Hematopoietic multipotent progenitor cell treated with erythropoietin and hydrocortisone succinate and interleukin-3 and kit ligand, for 6 days (in vitro differentiated cells): ENCODE results near the gene LRSAM1.

Experiments
- DNase-seq: peaks from one replicate; pipeline ENCODE4 v3.0.0-alpha.2; 2015

Gene LRSAM1

DNA sequence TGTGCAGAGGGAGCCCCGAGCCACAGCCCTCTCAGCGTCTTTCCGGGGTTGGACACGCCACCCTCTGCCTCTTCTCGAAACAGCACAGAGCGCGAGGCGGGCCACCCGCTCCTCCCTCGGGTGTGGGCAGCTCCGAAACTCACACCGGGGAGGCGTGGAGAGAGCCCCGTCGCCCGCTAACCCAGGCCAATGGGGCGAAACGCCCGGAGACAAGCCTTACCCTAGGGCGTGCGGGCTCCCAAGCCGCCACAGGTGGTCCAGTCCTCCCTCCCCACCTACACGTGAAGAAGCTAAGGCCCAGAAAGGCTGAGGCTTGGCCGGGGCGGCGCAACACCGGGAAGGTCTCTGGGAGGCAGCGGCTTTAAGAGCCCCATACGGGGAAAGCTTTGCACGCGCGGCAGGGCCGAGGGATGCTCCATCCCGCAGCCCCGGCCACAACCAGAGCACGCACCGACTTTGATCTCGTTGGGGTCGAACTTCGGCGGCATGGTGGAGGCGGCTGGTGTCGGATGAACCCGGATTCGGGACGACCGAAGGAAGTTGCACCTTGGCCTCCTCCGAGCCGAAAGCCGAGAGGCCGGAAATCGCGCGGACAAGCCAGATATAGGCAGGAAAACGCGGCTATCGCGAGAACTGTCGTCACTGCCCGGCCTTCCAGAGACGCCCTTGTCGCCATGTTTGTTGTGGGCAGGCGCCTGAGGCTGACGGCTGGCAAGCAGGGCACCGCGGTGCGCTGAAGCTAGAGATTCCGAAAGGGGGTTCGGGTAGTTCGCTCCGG lies at the start of gene LRSAM1, which contains the start of gene RPL12:
LRSAM1 (plus strand) TSS at position 681 of the 778 bp plus-strand sequence. CDS start 3,018 bp downstream, outside the sequence.
RPL12 (minus strand) TSS at position 577 of the 778 bp plus-strand sequence; CDS start at position 488, 89 bp downstream.
- peak; percentile 97 for DNase-seq

- DNase-seq, result no peak
These were observed 48.8 kb upstream of the LRSAM1 start for GRCh38 chr9:127402401-127403090.

GRCh38 chr9:127403507-127404192 lies 47.7 kb upstream of the LRSAM1 start:
- DNase-seq, result no peak

- no peak for DNase-seq
These were observed 46.7 kb upstream of the LRSAM1 start for GRCh38 chr9:127404631-127405030.

DNA sequence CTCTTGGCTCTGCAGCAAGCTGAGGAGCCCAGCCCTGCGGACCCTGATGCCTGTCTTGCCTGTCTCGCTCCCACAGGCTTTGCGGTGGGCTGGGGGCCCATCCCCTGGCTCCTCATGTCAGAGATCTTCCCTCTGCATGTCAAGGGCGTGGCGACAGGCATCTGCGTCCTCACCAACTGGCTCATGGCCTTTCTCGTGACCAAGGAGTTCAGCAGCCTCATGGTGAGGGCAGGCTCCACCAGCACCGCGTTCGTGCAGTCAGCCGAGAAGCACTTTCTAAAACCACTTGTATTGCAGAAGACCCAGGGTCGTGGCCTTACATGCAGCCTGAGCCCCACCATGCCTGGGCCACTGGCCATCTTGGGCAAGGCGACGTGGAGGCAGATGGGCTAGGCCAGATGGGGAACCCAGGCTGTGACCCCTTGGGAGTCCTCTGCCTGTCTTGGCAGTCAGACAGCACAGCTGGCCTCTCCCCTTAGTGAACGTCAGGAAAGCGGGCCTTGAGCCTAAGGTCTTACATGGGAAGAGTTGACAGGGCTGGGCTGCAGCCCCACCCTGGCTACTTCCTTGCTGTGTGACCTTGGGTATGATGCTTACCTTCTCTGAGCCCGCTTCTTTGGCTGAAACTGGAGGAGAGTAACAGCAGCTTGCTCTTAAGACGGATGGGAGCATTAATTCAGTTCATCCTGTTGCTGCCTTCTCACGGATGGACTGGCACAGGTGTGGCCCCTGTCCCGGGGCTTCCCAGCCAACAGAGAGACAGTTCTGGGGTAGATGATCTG lies 45.8 kb upstream of the LRSAM1 start:
- DNase-seq, result no peak

- no peak for DNase-seq
These were observed 44.4 kb upstream of the LRSAM1 start for GRCh38 chr9:127406799-127407491.

GRCh38 chr9:127407492-127407843 lies 43.8 kb upstream of the LRSAM1 start:
- DNase-seq, result no peak

GRCh38 chr9:127411122-127411521 lies 40.2 kb upstream of the LRSAM1 start:
- DNase-seq, result no peak

GRCh38 chr9:127415141-127415540 lies 36.2 kb upstream of the LRSAM1 start:
- DNase-seq, result no peak

GRCh38 chr9:127415657-127416056 lies 35.7 kb upstream of the LRSAM1 start:
- DNase-seq, result no peak

DNA sequence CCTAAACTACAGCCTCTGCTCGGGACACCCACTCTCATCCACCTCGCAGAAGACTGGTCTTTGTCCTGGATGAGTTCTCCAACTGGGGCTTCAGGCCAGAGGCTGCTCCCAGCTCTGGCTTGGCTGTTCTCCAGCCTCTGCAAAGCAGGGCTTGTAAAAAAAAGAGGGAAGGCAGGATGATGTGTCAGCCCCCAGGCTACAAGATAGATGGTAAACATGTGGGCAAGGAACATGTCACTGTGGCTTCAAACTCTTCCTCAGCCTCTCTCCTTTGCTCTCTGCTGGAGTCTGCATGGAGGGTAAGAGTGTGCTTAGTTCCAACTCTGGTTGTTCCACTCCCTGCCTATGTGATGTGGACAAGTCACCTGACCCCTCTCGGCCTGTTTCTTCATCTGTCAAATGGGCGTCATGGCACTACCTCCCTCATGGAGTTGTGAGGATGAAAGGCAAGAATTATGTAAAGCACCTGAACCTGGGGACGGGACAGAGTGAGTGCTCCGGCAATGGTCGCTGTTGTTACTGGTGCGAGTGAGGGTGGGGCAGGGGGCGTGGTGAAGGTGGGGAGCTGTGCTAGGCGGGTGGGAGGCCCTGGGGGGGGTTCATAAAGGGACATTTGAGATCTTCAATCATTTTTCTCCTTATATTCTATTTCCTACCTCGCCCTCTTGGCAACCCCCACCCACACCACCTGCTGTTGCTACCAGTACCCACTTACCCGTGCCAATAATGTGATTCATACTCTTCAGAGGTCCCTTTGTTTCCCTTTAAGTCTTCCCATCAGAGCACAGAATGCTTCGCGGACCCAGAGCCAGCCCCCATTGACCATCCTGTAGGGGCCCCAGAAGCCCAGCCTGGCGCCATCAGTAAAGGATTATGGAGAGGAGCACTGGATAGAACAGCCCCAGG lies 33.9 kb upstream of the LRSAM1 start:
- DNase-seq, result no peak

DNA sequence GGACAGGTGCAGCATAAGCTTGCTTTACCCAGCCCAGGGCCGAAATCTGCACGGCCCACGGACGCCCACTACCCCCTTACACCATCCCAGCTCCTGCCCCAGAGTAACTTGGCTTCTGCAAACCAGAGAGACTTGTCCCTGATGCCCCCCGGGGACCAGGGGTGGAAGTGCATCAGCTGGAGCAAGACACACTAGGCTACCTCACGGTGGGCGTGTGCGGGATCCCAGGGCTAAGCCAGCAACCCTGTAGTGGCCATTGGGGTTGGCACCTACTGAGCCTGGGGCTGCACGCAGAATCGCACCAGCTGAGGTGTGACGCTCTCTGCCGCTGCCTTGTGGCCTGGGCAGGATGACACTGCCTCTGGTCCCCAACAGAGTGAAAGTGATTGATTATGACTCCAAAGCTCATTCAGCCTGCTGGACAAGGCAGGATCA lies 33.3 kb upstream of the LRSAM1 start:
- DNase-seq, result peak; percentile 74

DNA sequence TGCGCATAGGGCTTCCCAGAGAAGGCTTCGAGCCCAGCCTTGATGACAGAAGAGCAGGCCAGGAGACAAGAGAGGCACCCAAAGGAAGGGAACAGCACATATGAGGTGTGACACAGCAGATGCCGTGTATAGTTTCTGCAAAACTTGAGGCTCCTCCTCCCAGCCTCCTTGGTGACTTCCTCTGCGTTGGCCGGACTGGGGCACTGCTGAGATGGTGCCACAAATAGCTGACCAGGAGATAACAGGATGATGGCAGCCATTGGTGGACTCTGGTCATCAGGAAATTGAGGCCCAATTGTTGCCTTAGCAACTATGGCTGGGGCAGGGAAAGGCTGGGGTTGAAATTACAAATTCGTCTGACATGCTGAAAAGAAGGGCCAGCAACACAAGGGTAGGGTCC lies 32.0 kb upstream of the LRSAM1 start:
- no peak for DNase-seq

DNA sequence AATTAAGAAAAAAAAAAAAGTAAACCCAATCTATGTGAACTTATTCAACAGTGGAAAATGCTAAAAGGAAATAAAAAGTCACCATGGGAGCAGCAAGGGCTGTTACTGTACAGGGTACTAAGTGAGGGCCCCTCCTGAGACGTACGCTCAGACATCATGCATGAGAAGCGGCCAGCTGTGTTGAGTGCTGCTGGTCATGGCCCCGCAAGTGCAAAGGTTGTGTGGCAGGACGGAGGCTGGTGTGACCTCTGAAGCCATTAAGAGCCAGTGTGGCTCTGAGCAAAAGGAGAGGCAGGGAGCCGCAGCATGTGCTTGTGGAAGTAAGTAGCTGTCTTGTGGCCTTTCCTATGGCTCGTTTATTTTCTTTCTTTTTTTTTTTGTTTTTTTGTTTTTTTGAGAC lies 30.3 kb upstream of the LRSAM1 start:
- no peak for DNase-seq

DNA sequence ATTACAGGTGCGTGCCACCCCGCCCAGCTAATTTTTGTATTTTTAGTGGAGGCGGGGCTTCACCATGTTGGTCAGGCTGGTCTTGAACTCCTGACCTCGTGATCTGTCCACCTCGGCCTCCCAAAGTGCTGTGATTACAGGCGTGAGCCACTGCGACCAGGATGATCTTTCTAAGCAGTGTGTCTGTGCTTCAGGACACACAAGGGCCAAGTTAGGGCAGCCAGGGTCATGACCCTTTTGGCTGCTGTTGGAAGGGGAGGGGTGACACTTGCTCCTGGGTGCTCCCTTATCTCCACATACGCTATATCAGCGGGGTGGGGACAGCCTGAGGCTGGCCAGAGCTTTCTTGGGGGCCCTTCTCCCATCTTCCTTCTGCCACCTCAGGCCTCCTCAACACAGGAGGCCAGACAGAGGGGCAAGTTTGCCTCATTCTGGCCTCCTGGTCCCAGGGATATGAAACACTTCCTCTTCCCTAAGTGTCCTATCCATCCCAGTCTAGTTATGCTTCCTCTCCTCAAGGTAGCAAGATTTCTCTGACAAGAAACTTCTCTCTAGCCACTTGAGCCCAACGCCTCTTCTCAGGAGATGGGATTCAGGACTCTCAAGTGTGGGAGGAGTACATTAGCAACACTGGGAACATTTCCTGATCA lies 29.1 kb upstream of the LRSAM1 start:
- peak; percentile 50 for DNase-seq

- DNase-seq, result no peak
These were observed 28.5 kb upstream of the LRSAM1 start for GRCh38 chr9:127422787-127423186.

GRCh38 chr9:127423476-127423933 lies 27.8 kb upstream of the LRSAM1 start:
- DNase-seq, result no peak

DNA sequence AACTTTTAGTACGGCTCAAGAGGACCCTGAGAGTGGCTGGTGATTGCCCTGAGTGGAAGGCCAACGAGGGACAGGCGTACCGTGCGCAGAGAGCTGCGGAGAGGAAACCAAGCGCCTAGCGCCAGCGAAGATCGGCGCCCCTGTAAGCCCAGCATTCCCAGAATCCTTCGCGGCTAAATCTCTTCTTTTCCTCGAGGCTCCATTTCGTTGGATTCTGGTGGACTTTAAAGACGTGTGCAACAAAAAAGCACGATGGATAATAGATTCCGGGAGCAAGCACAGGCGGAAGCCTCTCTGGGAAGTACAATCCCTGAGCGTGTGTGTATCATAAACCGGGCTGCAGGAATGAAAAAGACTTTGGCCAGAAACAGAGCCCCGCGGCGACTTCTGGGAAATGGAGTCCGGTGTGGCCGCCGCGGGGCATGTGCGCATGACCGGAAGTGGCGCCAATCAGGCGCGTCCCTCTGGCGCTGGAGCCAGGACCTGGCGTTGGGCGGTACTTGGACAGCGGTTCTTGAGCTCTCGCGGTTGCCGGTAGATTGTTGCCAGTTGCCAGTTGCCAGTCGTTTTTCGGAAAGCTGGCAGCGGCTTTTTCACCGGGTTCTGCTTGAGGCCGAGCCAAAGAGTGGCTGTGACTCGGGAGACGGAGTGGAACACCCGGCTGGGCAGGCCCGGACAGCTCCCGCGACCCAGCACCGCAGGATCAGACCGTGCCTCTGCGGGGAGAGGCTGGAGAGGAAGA lies 27.2 kb upstream of the LRSAM1 start, which contains the start of gene ZNF79:
ZNF79 (plus strand) TSS at position 449 of the 742 bp plus-strand sequence. CDS start 406 bp downstream, outside the sequence.
- DNase-seq, result peak; percentile 96

- peak; percentile 56 for DNase-seq
These were observed 26.7 kb upstream of the LRSAM1 start for GRCh38 chr9:127424676-127424999.

DNA sequence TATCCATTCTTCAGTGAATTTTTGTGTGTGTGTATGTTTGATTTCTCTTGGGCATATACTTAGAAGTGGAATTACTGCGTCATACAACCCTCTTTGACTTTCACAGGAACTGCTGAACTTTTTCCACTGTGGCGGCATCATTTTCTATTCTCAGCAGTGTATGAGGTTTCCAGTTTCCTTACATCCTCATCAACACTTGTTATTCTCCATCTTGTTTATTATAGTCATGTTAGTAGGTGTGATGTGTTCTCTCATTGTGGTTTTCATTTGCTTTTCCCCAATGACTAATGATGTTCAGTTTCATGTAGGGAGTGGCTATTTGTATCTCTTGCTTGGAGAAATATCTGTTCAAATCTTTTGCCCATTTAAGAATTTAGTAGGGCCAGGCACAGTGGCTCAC lies 24.6 kb upstream of the LRSAM1 start:
- DNase-seq, result no peak
